RWPE2 (cell line): ENCODE measurements around the gene PLPP1.

Source experiments
- ATAC-seq: fragments of 200-7000 bp; cut with Tn5 transposase; 3 replicates; pipeline ENCODE4 v1.9.1; 2021; ENCODE audit warnings: low read depth
- DNase-seq: peaks from one replicate; pipeline ENCODE4 v3.0.0-alpha.2; 2020; ENCODE audit warnings: low spot score
- H3K27ac ChIP-seq: fragments of 450-650 bp; 2 replicates; pipeline ENCODE4 v1.5.1; 2017; ENCODE audit warnings: mild to moderate bottlenecking; ENCODE audit not compliant: poor library complexity, severe bottlenecking
- H3K27me3 ChIP-seq: fragments of 250-450 bp; sonication (Bioruptor Pico); 2 replicates; pipeline ENCODE4 v1.5.1; 2021; ENCODE audit warnings: mild to moderate bottlenecking, moderate library complexity; ENCODE audit not compliant: insufficient read depth, poor library complexity, severe bottlenecking
- H3K36me3 ChIP-seq: fragments of 250-450 bp; sonication (Bioruptor Pico); 2 replicates; pipeline ENCODE4 v1.5.1; 2020; ENCODE audit warnings: low read depth, mild to moderate bottlenecking, moderate library complexity
- H3K4me1 ChIP-seq: fragments of 250-450 bp; sonication (Bioruptor Pico); 2 replicates; pipeline ENCODE4 v1.5.1; 2021; ENCODE audit warnings: mild to moderate bottlenecking, moderate library complexity; ENCODE audit not compliant: insufficient read depth, poor library complexity, severe bottlenecking
- H3K4me3 ChIP-seq: fragments of 250-450 bp; sonication (Bioruptor Pico); 2 replicates; pipeline ENCODE4 v1.5.1; 2021; ENCODE audit warnings: mild to moderate bottlenecking, moderate library complexity; ENCODE audit not compliant: severe bottlenecking
- H3K9me3 ChIP-seq: fragments of 250-450 bp; sonication (Bioruptor Pico); 2 replicates; pipeline ENCODE4 v1.5.1; 2021; ENCODE audit warnings: mild to moderate bottlenecking, moderate library complexity; ENCODE audit not compliant: severe bottlenecking
- CTCF ChIP-seq: fragments of 450-650 bp; IDR thresholded peaks from one replicate; pipeline ENCODE4 v1.5.1; 2017; ENCODE audit warnings: mild to moderate bottlenecking, moderate library complexity; ENCODE audit not compliant: poor library complexity, severe bottlenecking

Gene PLPP1

DNA sequence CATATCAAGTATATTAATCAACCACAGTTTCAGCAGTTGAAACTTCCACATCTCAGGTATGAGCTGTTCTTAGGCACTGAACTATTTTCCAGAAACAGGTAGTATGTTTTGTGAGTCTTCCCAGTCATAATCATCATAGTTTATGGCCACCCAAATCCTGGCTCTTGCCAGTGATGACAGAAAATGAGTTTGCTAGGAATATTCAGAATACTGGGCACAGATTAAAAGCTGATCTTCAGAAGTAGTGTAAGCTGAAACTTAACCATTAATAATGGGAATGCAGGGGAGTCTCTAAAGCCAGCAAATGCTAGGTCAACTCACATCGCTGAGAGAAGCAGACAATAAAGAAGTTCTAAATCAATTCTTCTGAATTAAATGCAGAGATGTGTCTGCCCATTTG, 64.5 kb downstream of the PLPP1 start:
- no peak for DNase-seq
- Histone ChIP-seq H3K4me3 (no peak overlapping the region), H3K27me3 (no peaks in the 10 kb centered on the region), H3K36me3 (0 out of 2 replicates have a peak, but pooled peaks cover 4% of the 10 kb centered on the region), H3K27ac (no peak overlapping the region), H3K4me1 (no peaks in the 10 kb centered on the region), H3K9me3 (no peaks in the 10 kb centered on the region)
- no peak for ATAC-seq
- TF ChIP-seq CTCF, result no peak

DNA sequence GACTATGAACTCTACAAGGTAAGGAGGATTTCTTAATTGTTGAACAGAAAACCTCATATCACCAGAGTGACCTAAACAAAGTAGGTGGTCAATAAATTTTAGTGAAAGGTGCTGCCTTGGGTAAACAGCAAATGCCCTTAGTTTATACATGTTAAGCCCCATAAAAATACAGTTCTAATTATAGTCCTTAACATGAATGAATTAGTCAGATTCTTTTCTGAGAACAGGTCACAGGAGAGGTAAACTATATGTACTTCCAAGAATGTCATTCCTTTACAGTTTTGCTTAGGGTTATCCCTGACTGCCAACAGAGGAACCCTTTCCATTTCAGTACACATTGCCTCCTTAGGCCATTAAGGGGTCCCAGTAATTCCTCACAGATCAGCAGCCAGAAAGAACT, 64.9 kb downstream of the PLPP1 start:
- ATAC-seq (no peak), DNase-seq (no peak)
- H3K9me3 ChIP-seq, result no peaks in the 10 kb centered on the region
- H3K27me3 ChIP-seq, result no peaks in the 10 kb centered on the region
- no peak overlapping the region for H3K27ac ChIP-seq
- no peak overlapping the region for H3K4me3 ChIP-seq
- TF ChIP-seq CTCF, result no peak
- no peaks in the 10 kb centered on the region for H3K4me1 ChIP-seq
- 0 out of 2 replicates have a peak, but pooled peaks cover 4% of the 10 kb centered on the region for H3K36me3 ChIP-seq

- ATAC-seq (no peak), DNase-seq (no peak)
- Histone ChIP-seq H3K36me3 (0 out of 2 replicates have a peak, but pooled peaks cover 4% of the 10 kb centered on the region), H3K9me3 (no peaks in the 10 kb centered on the region), H3K4me1 (no peaks in the 10 kb centered on the region), H3K27ac (no peak overlapping the region), H3K4me3 (no peak overlapping the region), H3K27me3 (no peaks in the 10 kb centered on the region)
- no peak for TF ChIP-seq CTCF
Measured at GRCh38 chr5:55467862-55468551, 66.8 kb downstream of the PLPP1 start.

GRCh38 chr5:55463613-55464012, 71.2 kb downstream of the PLPP1 start:
- Histone ChIP-seq H3K4me3 (no peak overlapping the region), H3K27me3 (no peaks in the 10 kb centered on the region), H3K9me3 (no peaks in the 10 kb centered on the region), H3K36me3 (0 out of 2 replicates have a peak, but pooled peaks cover 4% of the 10 kb centered on the region), H3K27ac (no peak overlapping the region), H3K4me1 (no peaks in the 10 kb centered on the region)
- DNase-seq (no peak), ATAC-seq (no peak)
- no peak for TF ChIP-seq CTCF

DNA sequence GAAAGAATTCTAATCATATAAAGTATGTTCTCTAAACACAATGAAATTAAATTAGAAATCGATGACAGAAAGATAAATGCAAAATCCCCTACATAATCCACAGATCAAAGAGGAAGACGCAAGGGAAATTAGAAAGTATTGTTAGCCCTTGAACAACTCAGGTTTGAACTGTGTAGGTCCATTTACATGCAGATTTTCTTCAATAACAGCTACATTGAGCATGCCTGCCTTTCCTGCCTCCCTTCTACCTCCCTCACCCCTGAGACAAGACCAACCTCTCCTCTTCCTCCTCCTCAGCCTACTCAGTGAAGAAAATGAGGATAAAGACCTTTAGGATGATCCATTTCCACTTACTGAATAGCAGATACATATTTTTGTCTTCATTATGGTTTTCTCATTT, 75.2 kb downstream of the PLPP1 start:
- Histone ChIP-seq H3K4me1 (peaks cover 10% of the 10 kb centered on the region), H3K27ac (no peak overlapping the region), H3K27me3 (no peaks in the 10 kb centered on the region), H3K4me3 (no peak overlapping the region), H3K9me3 (no peaks in the 10 kb centered on the region), H3K36me3 (no peaks in the 10 kb centered on the region)
- DNase-seq (no peak), ATAC-seq (no peak)
- no peak for TF ChIP-seq CTCF
